Transverse colon (tissue), 4 donors: ENCODE measurements around the gene MYH11. TPM values are rescaled to one million over a fixed set of nuclear protein-coding genes. Genes with fewer than 3 reads are reported as not detected.
"Not testable (repeated sequence)": the region's sequence is repeated elsewhere in the genome, so short reads cannot be mapped to it uniquely, and the experiment has no call there.

Experiments
- DNase-seq: peaks from one replicate; pipeline ENCODE4 v3.0.0-alpha.2; 2019
- H3K27ac ChIP-seq, 4 donors: fragments of 200-600 bp; sonication (generic); 2 replicates each; pipeline ENCODE4 v1.5.1; 2016 to 2018; ENCODE audit warnings: inconsistent platforms in 4 of 4
- H3K27me3 ChIP-seq: fragments of 200-600 bp; sonication (generic); 2 replicates; pipeline ENCODE4 v1.5.1; 2017; ENCODE audit warnings: inconsistent platforms
- H3K36me3 ChIP-seq, 4 donors: fragments of 200-600 bp; sonication (generic); 2 replicates each; pipeline ENCODE4 v1.5.1; 2017 to 2019; ENCODE audit warnings: inconsistent platforms in 4 of 4
- H3K4me1 ChIP-seq, 4 donors: fragments of 200-600 bp; sonication (generic); 2 replicates each; pipeline ENCODE4 v1.5.1; 2017 to 2020; ENCODE audit warnings: inconsistent platforms in 4 of 4
- H3K4me3 ChIP-seq, 4 donors: fragments of 200-600 bp; sonication (generic); 1 replicate in 1 of 4; 2 replicates in 3 of 4; pipeline versions ENCODE4 v1.5.1 to v1.6.1; 2017 to 2019; ENCODE audit warnings: inconsistent platforms in 4 of 4
- H3K9me3 ChIP-seq, 2 donors: fragments of 200-600 bp; sonication (generic); 2 replicates each; pipeline ENCODE4 v1.5.1; 2017 to 2019; ENCODE audit warnings: inconsistent platforms in 2 of 2
- CTCF ChIP-seq, 5 experiments: fragments of 200-600 bp in 3 of 5; fragments of 450-650 bp in 2 of 5; sonication (generic) in 3 of 5; IDR thresholded peaks; 1 replicate in 2 of 5; 2 replicates in 3 of 5; pipeline ENCODE4 v1.5.1; 2016 to 2017; ENCODE audit warnings: antibody characterized with exemption in 5 of 5, inconsistent platforms in 3 of 5, mild to moderate bottlenecking in 2 of 5, moderate library complexity in 1 of 5
- EP300 ChIP-seq: sonication (generic); formaldehyde crosslinking; IDR thresholded peaks from one replicate; pipeline ENCODE4 v1.6.1; 2017; ENCODE audit warnings: antibody characterized with exemption, low read depth
- POLR2A ChIP-seq: fragments of 450-650 bp; IDR thresholded peaks from one replicate; pipeline ENCODE4 v1.6.1; 2016; ENCODE audit warnings: antibody characterized with exemption, mild to moderate bottlenecking, moderate library complexity
- POLR2AphosphoS5 ChIP-seq, 3 donors: sonication (generic); formaldehyde crosslinking; IDR thresholded peaks; one replicate each; pipeline ENCODE4 v1.6.1; 2016; ENCODE audit warnings: antibody characterized with exemption in 3 of 3
- WGBS, 2 donors: methylation state at CpG; one replicate each; pipeline ENCODE4 v1.1.5; 2018; ENCODE audit warnings: low coverage in 1 of 2; 5-methylcytosine and 5-hydroxymethylcytosine counted together
- in situ Hi-C, 4 donors: fragments of 200-750 bp; cut with MboI; loops; one replicate each; pipeline versions ENCODE4 v1.15.0 to v1.15.1; 2017; ENCODE audit warnings: low sequenced_read_pairs in 3 of 4, low pct_ligation_motif_present in 1 of 4, low pct_unique_long_range_greater_than_20kb in 1 of 4
- intact Hi-C: fragments of 100-400 bp; cut with DNase I; formaldehyde crosslinking; loops from one replicate; pipeline ENCODE4 v1.15.1; 2023; ENCODE audit warnings: low total_unique reads
- total RNA-seq, 4 donors: library from RNA; depleted of rRNA; stranded (reverse); fragments of >200 nt; gene quantifications; one replicate each; pipeline ENCODE4 v1.1.0, GENCODE V29; 2016

MYH11 gene
- total RNA-seq, 4 donors from 2014 or later = 619 to 1,914 (median 1,058) TPM

- intact Hi-C loops (no loop called here), in situ Hi-C loops (no loop called here)
- H3K4me1 ChIP-seq = peaks cover 5 to 31% (median 9%) of the 10 kb centered on the region in 4 donors
- peak overlapping the region; percentile 32 to 84 (median 54) for H3K27ac ChIP-seq
- H3K9me3 ChIP-seq = peaks cover 0 to 6% of the 10 kb centered on the region in 2 donors
- H3K36me3 ChIP-seq = no peaks in the 10 kb centered on the region
- no peaks in the 10 kb centered on the region for H3K27me3 ChIP-seq
- H3K4me3 ChIP-seq = no peak overlapping the region
- no peak for DNase-seq
- TF ChIP-seq POLR2A (no peak), CTCF (IDR thresholded peaks at IDR 0.05) (no peak), EP300 (no peak), POLR2AphosphoS5 (IDR thresholded peaks at IDR 0.05) (no peak)
These were observed 40.6 kb downstream of the MYH11 start for GRCh38 chr16:15816228-15816627.

- intact Hi-C loops, DNase-seq, H3K4me3 ChIP-seq, in situ Hi-C loops, H3K9me3 ChIP-seq, H3K36me3 ChIP-seq, H3K27me3 ChIP-seq: not testable (repeated sequence)
- H3K27ac ChIP-seq = peak overlapping the region; percentile 71 to 84 (median 74)
- 41% methylated on average over 3 of the region's 3 CpGs; no CpG with 5 or more reads in 1 of the 2 donors for WGBS, 2 donors
- H3K4me1 ChIP-seq = peaks cover 11 to 40% (median 21%) of the 10 kb centered on the region in 4 donors
These were observed 44.5 kb downstream of the MYH11 start for GRCh38 chr16:15812401-15812750.

GRCh38 chr16:15811481-15812400 lies 45.1 kb downstream of the MYH11 start:
- intact Hi-C loops (no loop called here), in situ Hi-C loops (no loop called here)
- peak overlapping the region; percentile 71 to 84 (median 74) for H3K27ac ChIP-seq
- H3K27me3 ChIP-seq = no peaks in the 10 kb centered on the region
- H3K4me3 ChIP-seq = no peak overlapping the region
- H3K36me3 ChIP-seq = no peaks in the 10 kb centered on the region
- peaks cover 0 to 6% of the 10 kb centered on the region in 2 donors for H3K9me3 ChIP-seq
- no peak for DNase-seq
- 39 to 41% methylated on average over 4 to 13 of the region's 13 CpGs for WGBS, 2 donors
- TF ChIP-seq POLR2AphosphoS5 (IDR thresholded peaks at IDR 0.05) (peak in 2 of 3 donors; percentile 20 to 40), EP300 (no peak)
- H3K4me1 ChIP-seq = peaks cover 11 to 42% (median 21%) of the 10 kb centered on the region in 4 donors

- H3K27ac ChIP-seq = peak overlapping the region; percentile 71 to 84 (median 74)
- TF ChIP-seq POLR2AphosphoS5 (IDR thresholded peaks at IDR 0.05) (no peak), POLR2A (no peak), CTCF (IDR thresholded peaks at IDR 0.05) (no peak), EP300 (no peak)
- intact Hi-C loops = no loop called here
These were observed 45.9 kb downstream of the MYH11 start for GRCh38 chr16:15810949-15811348.

GRCh38 chr16:15810411-15810810 lies 46.4 kb downstream of the MYH11 start:
- Histone ChIP-seq H3K27ac (peak overlapping the region; percentile 71 to 84 (median 74)), H3K4me3 (no peak overlapping the region), H3K4me1 (peaks cover 11 to 42% (median 21%) of the 10 kb centered on the region in 4 donors), H3K36me3 (no peaks in the 10 kb centered on the region), H3K27me3 (no peaks in the 10 kb centered on the region), H3K9me3 (no peaks in the 10 kb centered on the region)
- in situ Hi-C loops = no loop called here
- intact Hi-C loops = no loop called here
- DNase-seq = no peak
- no peak for TF ChIP-seq POLR2A
- TF ChIP-seq EP300 = no peak
- WGBS, 2 donors = 39 to 47% methylated on average over 2 to 4 of the region's 4 CpGs

More at GRCh38 chr16:15810949-15811348, 45.9 kb downstream of the MYH11 start:
- peaks cover 11 to 42% (median 21%) of the 10 kb centered on the region in 4 donors for H3K4me1 ChIP-seq
- H3K9me3 ChIP-seq = peaks cover 0 to 2% of the 10 kb centered on the region in 2 donors
- WGBS, 2 donors = 71 to 80% methylated on average over 1 to 3 of the region's 3 CpGs
- H3K27me3 ChIP-seq = no peaks in the 10 kb centered on the region
- no peak for DNase-seq
- no peaks in the 10 kb centered on the region for H3K36me3 ChIP-seq
- in situ Hi-C loops = no loop called here
- H3K4me3 ChIP-seq = no peak overlapping the region

- 65 to 70% methylated on average over 5 to 7 of the region's 7 CpGs for WGBS, 2 donors
- H3K27me3 ChIP-seq, DNase-seq, in situ Hi-C loops, H3K36me3 ChIP-seq, H3K4me3 ChIP-seq, H3K9me3 ChIP-seq: not testable (repeated sequence)
- intact Hi-C loops = loop anchor here (1.0 kb wide), 1 partner anchor 43 kb away; no protein-coding TSS in a partner anchor
- Histone ChIP-seq H3K27ac (peak overlapping the region; percentile 71 to 84 (median 74)), H3K4me1 (peaks cover 11 to 45% (median 21%) of the 10 kb centered on the region in 4 donors)
These were observed 47.5 kb downstream of the MYH11 start for GRCh38 chr16:15809297-15809696.
